Fibroblast of lung (primary cell): ENCODE data around the gene DDC.

Experiments used
- EZH2 ChIP-seq: IDR thresholded peaks from 2 replicates; pipeline ENCODE4 v1.5.1; 2012; ENCODE audit warnings: low read length, control low read depth, mild to moderate bottlenecking; ENCODE audit errors: missing control alignments
- TF ChIP-seq, protein P1 (sequence below), 2 donors: IDR thresholded peaks in 1 of 2; conservative IDR thresholded peaks in 1 of 2; 1 replicate in 1 of 2; 2 replicates in 1 of 2; pipeline ENCODE4 v1.5.1; 2011 to 2012; ENCODE audit warnings: low read length in 2 of 2, control low read depth in 1 of 2, inconsistent platforms in 1 of 2, low read depth in 1 of 2, mild to moderate bottlenecking in 1 of 2

DNA sequence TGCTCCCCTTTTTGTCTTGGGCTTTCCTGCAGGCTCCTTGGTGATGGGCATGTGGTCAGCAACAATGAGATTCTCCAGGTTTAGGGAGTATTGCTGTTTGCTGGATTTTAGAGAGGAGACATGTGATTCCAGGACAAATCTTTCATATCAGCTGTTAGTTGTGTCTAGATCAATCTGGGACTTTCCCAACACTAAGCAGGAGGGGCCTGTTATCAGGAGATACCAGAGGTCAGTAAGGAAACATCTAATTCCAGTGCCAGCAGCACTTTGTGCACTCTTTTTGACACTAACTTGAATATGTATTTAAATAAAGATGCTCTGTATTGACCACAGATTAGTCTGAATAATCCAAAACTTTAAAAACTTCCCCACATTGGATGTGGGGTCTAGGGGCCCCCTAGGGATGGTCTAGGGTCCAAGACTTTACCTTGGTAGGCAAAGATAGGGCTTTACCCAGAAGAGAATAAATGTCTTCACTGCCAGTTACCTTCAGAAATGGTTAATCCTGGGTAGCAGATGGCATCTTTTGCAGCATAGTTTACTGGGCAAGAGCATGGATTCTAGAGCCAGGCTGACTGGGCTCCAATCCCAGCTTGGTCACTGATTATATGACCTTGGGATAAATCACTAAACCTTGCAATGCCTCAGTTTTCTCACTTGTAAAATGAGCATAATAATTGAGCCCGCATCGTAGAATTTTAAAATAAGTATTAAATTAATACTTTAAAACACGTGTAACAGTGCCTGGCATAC is 108.7 kb downstream of the DDC start:
- TF ChIP-seq, protein P1, sequence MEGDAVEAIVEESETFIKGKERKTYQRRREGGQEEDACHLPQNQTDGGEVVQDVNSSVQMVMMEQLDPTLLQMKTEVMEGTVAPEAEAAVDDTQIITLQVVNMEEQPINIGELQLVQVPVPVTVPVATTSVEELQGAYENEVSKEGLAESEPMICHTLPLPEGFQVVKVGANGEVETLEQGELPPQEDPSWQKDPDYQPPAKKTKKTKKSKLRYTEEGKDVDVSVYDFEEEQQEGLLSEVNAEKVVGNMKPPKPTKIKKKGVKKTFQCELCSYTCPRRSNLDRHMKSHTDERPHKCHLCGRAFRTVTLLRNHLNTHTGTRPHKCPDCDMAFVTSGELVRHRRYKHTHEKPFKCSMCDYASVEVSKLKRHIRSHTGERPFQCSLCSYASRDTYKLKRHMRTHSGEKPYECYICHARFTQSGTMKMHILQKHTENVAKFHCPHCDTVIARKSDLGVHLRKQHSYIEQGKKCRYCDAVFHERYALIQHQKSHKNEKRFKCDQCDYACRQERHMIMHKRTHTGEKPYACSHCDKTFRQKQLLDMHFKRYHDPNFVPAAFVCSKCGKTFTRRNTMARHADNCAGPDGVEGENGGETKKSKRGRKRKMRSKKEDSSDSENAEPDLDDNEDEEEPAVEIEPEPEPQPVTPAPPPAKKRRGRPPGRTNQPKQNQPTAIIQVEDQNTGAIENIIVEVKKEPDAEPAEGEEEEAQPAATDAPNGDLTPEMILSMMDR (conservative IDR thresholded peaks at IDR 0.05 in 1 of 2, IDR thresholded peaks at IDR 0.05 in 1 of 2; ENCODE audit: low read depth in 1 of 2, low read length in 2 of 2), result no peak
- TF ChIP-seq EZH2, result no peak
